OCI-LY7 (cell line): ENCODE results near the gene INTS6L. TPM values are rescaled to one million over a fixed set of nuclear protein-coding genes. Genes with fewer than 3 reads are reported as not detected.

Source experiments
- BruUV-seq: library from RNA; stranded (reverse); fragments of 400-500 nt; replicated peaks from 2 replicates; lab custom pipeline; 2021; lab: Mats Ljungman, UMichigan
- CTCF ChIA-PET: fragments of 300-600 bp; sonication (Branson Sonifier 250); formaldehyde crosslinking; loops from one replicate; lab custom pipeline; 2022; ENCODE audit warnings: antibody characterized with exemption; ENCODE audit not compliant: unreplicated experiment; lab: Charles Lee
- POLR2A ChIA-PET: fragments of 300-600 bp; sonication (Branson Sonifier 250); formaldehyde crosslinking; loops from one replicate; lab custom pipeline; 2022; ENCODE audit warnings: antibody characterized with exemption; lab: Charles Lee
- DNase-seq: peaks from one replicate; pipeline ENCODE4 v3.0.0-alpha.2; 2015; ENCODE audit warnings: low spot score
- H2AFZ ChIP-seq: fragments of 200-600 bp; sonication (generic), shearing (Covaris generic); 2 replicates; pipeline ENCODE4 v1.6.1; 2014; ENCODE audit warnings: mild to moderate bottlenecking, antibody characterized with exemption, low read length, moderate library complexity
- H3K27ac ChIP-seq: fragments of 200-600 bp; sonication (generic); 2 replicates; pipeline ENCODE4 v1.5.1; 2014; ENCODE audit warnings: mixed run types, low read depth, mild to moderate bottlenecking, moderate library complexity, low read length, inconsistent platforms; ENCODE audit not compliant: poor library complexity, severe bottlenecking
- H3K36me3 ChIP-seq: fragments of 200-600 bp; sonication (generic); 2 replicates; pipeline ENCODE4 v1.6.1; 2014; ENCODE audit warnings: mild to moderate bottlenecking, antibody characterized with exemption, low read length, moderate library complexity, mixed read lengths; ENCODE audit not compliant: insufficient read depth
- H3K4me1 ChIP-seq: fragments of 200-600 bp; sonication (generic); 2 replicates; pipeline ENCODE4 v1.5.1; 2014; ENCODE audit warnings: mild to moderate bottlenecking, low read length; ENCODE audit not compliant: insufficient read depth, poor library complexity, severe bottlenecking
- H3K4me2 ChIP-seq: fragments of 200-600 bp; sonication (generic); 2 replicates; pipeline ENCODE4 v1.6.1; 2014; ENCODE audit warnings: mild to moderate bottlenecking, low read length
- H3K4me3 ChIP-seq: fragments of 200-600 bp; sonication (generic); 2 replicates; pipeline ENCODE4 v1.5.1; 2014; ENCODE audit warnings: mild to moderate bottlenecking, low read depth, low read length; ENCODE audit not compliant: poor library complexity, severe bottlenecking
- H3K79me2 ChIP-seq: fragments of 200-600 bp; sonication (generic); 2 replicates; pipeline ENCODE4 v1.6.1; 2016; ENCODE audit warnings: low read depth, mild to moderate bottlenecking, low read length, moderate library complexity, mixed read lengths; ENCODE audit not compliant: insufficient read depth
- H3K9me2 ChIP-seq: fragments of 200-600 bp; sonication (generic); 2 replicates; pipeline ENCODE4 v1.6.1; 2016; ENCODE audit warnings: mild to moderate bottlenecking, low read length, mixed read lengths; ENCODE audit not compliant: insufficient read depth
- H3K9me3 ChIP-seq: fragments of 200-600 bp; sonication (generic); 2 replicates; pipeline ENCODE4 v1.6.1; 2014; ENCODE audit warnings: mild to moderate bottlenecking, mixed run types, low read length, mixed read lengths
- H4K20me1 ChIP-seq: fragments of 200-600 bp; sonication (generic); 2 replicates; pipeline ENCODE4 v1.6.1; 2014; ENCODE audit warnings: mild to moderate bottlenecking, antibody characterized with exemption, low read length, moderate library complexity, mixed read lengths; ENCODE audit not compliant: insufficient read depth
- CTCF ChIP-seq: fragments of 200-600 bp; sonication (generic); conservative IDR thresholded peaks from 2 replicates; pipeline ENCODE4 v1.5.1; 2014; ENCODE audit warnings: mild to moderate bottlenecking, antibody characterized with exemption, low read length, moderate library complexity, mixed read lengths
- EZH2phosphoT487 ChIP-seq: fragments of 200-600 bp; sonication (generic); IDR thresholded peaks from 2 replicates; pipeline ENCODE4 v1.6.1; 2018; ENCODE audit warnings: low read depth, borderline replicate concordance, mild to moderate bottlenecking, mixed run types, antibody characterized with exemption, low read length, moderate library complexity, mixed read lengths
- intact Hi-C: fragments of 100-400 bp; cut with micrococcal nuclease; formaldehyde crosslinking; loops from one replicate; pipeline ENCODE4 v1.10.0; 2022; ENCODE audit not compliant: unreplicated experiment
- total RNA-seq, 2 experiments: library from RNA; depleted of rRNA in 1 of 2; stranded (reverse); fragments of >200 nt in 1 of 2; shearing (Covaris generic) in 1 of 2; gene quantifications; 2 replicates each; pipeline ENCODE4 v1.2.3, GENCODE V29; 2014 to 2022

The INTS6L gene
- total RNA-seq, 2 experiments from 2014 or later, result 15.6 to 16.4 TPM

DNA sequence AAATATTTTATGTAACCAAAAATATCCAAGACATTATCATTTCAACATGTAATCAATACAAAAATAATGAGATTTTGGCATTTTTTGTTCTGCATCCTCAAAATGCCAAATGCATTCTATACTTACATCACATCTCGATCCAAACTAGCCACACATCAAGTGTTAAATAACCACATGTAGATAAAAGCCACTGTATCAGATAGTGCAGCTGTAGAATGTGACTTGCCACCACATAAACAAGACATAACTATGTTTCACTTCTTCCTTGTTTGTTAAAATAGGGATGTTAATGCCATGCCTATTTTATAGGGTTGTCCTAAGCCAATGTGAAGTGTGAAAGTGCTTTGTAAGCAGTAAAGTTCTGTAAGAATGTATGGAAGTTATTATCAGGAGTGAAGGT is 20.9 kb downstream of the INTS6L start:
- no peak for DNase-seq
- Histone ChIP-seq H3K9me2 (no peaks in the 10 kb centered on the region), H3K4me3 (no peak overlapping the region), H3K27ac (no peak overlapping the region), H2AFZ (no peak overlapping the region), H3K79me2 (no peaks in the 10 kb centered on the region), H3K36me3 (no peaks in the 10 kb centered on the region), H3K4me2 (no peak overlapping the region), H3K4me1 (peaks cover 24% of the 10 kb centered on the region), H3K9me3 (no peaks in the 10 kb centered on the region), H4K20me1 (0 out of 2 replicates have a peak, but pooled peaks cover 7% of the 10 kb centered on the region)
- no peak for TF ChIP-seq EZH2phosphoT487
- TF ChIP-seq CTCF, result no peak
- no TSS peak for BruUV-seq
- intact Hi-C loops, result no loop called here
- ChIA-PET POLR2A (no interaction called here), CTCF (no interaction called here)

- CTCF ChIA-PET, result no interaction called here
Measured at GRCh38 chrX:135543172-135543571, 22.7 kb downstream of the INTS6L start.

More at GRCh38 chrX:135543172-135543571, 22.7 kb downstream of the INTS6L start:
- no peak for TF ChIP-seq CTCF
- H2AFZ ChIP-seq, result no peak overlapping the region
- POLR2A ChIA-PET, result interaction anchor here (0.7 to 1.3 kb wide), 2 partner anchors 23 kb away, joined by 3 to 5 read pairs; no protein-coding TSS in a partner anchor
- no peak overlapping the region for H3K4me3 ChIP-seq
- no peaks in the 10 kb centered on the region for H3K9me3 ChIP-seq
- H3K27ac ChIP-seq, result no peak overlapping the region
- H3K9me2 ChIP-seq, result no peaks in the 10 kb centered on the region
- no TSS peak for BruUV-seq
- 0 out of 2 replicates have a peak, but pooled peaks cover 7% of the 10 kb centered on the region for H4K20me1 ChIP-seq
- peaks cover 17% of the 10 kb centered on the region for H3K4me1 ChIP-seq
- H3K4me2 ChIP-seq, result no peak overlapping the region
- peaks cover 10% of the 10 kb centered on the region for H3K36me3 ChIP-seq
- no peak for DNase-seq
- intact Hi-C loops, result no loop called here
- no peaks in the 10 kb centered on the region for H3K79me2 ChIP-seq
